KMS-11 (cell line): ENCODE results near the gene FLVCR2.

ENCODE experiments used
- H2AFZ ChIP-seq: fragments of 200-600 bp; sonication (generic); 2 replicates; pipeline ENCODE4 v1.6.1; 2016; ENCODE audit warnings: antibody characterized with exemption, mixed run types, low read depth
- H3K27ac ChIP-seq: fragments of 200-600 bp; sonication (generic); 2 replicates; pipeline ENCODE4 v1.6.1; 2016; ENCODE audit warnings: mild to moderate bottlenecking, mixed run types
- H3K27me3 ChIP-seq: fragments of 200-600 bp; sonication (generic); 2 replicates; pipeline ENCODE4 v1.6.1; 2017; ENCODE audit warnings: mild to moderate bottlenecking, low read depth, mixed run types, moderate library complexity; ENCODE audit not compliant: insufficient read depth
- H3K36me3 ChIP-seq: fragments of 200-600 bp; sonication (generic); 2 replicates; pipeline ENCODE4 v1.6.1; 2017; ENCODE audit warnings: mild to moderate bottlenecking, mixed run types; ENCODE audit not compliant: insufficient read depth
- H3K4me1 ChIP-seq: fragments of 200-600 bp; sonication (generic); 2 replicates; pipeline ENCODE4 v1.6.1; 2016; ENCODE audit warnings: mild to moderate bottlenecking, low read depth, mixed run types; ENCODE audit not compliant: poor library complexity, severe bottlenecking
- H3K4me2 ChIP-seq: fragments of 200-600 bp; sonication (generic); 2 replicates; pipeline ENCODE4 v1.7.0; 2016; ENCODE audit warnings: mild to moderate bottlenecking, mixed run types
- H3K4me3 ChIP-seq: fragments of 200-600 bp; sonication (generic); IDR thresholded peaks from 2 replicates; pipeline ENCODE4 v1.6.1; 2017; ENCODE audit warnings: low read depth, low read length, mixed read lengths; ENCODE audit not compliant: insufficient read depth
- H3K79me2 ChIP-seq: fragments of 200-600 bp; sonication (generic); 2 replicates; pipeline ENCODE4 v1.6.1; 2016; ENCODE audit warnings: low read depth, mixed run types; ENCODE audit not compliant: insufficient read depth
- H3K9ac ChIP-seq: fragments of 200-600 bp; sonication (generic); 2 replicates; pipeline ENCODE4 v1.6.1; 2016; ENCODE audit warnings: mild to moderate bottlenecking, mixed run types
- H4K20me1 ChIP-seq: fragments of 200-600 bp; sonication (generic); 2 replicates; pipeline ENCODE4 v1.6.1; 2016; ENCODE audit warnings: mild to moderate bottlenecking, mixed run types; ENCODE audit not compliant: insufficient read depth
- TF ChIP-seq, protein P1 (sequence below): fragments of 200-600 bp; sonication (generic); conservative IDR thresholded peaks from 2 replicates; pipeline ENCODE4 v1.6.1; 2017; ENCODE audit warnings: low read depth, mild to moderate bottlenecking, antibody characterized with exemption, low read length, moderate library complexity, mixed read lengths

FLVCR2 gene

DNA sequence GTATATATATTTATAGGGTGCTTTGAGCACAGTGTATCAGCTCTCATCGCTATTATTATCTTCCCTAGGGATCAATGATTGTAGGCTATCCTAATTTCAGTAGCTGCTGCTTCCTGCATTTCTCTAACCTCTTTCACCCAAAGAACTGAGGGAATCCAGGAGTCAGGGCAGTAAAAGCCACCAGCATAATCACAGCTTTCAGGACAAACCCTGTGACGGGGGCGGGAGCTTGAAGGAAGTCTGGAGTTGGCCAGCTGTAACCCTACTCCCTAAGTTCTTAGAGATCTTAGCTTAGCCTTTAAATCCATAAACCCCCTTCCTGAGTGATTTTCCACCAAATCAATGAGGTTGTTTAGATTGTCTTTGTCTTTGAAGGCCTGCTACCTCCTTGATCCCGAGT is 33.7 kb downstream of the FLVCR2 start:
- Histone ChIP-seq H3K36me3 (no peaks in the 10 kb centered on the region), H3K9ac (no peak overlapping the region), H3K4me1 (no peaks in the 10 kb centered on the region), H3K4me3 (no peak overlapping the region), H3K79me2 (no peaks in the 10 kb centered on the region), H3K27ac (no peak overlapping the region), H4K20me1 (no peaks in the 10 kb centered on the region), H3K4me2 (no peak overlapping the region), H3K27me3 (no peaks in the 10 kb centered on the region), H2AFZ (no peak overlapping the region)
- TF ChIP-seq, protein P1, sequence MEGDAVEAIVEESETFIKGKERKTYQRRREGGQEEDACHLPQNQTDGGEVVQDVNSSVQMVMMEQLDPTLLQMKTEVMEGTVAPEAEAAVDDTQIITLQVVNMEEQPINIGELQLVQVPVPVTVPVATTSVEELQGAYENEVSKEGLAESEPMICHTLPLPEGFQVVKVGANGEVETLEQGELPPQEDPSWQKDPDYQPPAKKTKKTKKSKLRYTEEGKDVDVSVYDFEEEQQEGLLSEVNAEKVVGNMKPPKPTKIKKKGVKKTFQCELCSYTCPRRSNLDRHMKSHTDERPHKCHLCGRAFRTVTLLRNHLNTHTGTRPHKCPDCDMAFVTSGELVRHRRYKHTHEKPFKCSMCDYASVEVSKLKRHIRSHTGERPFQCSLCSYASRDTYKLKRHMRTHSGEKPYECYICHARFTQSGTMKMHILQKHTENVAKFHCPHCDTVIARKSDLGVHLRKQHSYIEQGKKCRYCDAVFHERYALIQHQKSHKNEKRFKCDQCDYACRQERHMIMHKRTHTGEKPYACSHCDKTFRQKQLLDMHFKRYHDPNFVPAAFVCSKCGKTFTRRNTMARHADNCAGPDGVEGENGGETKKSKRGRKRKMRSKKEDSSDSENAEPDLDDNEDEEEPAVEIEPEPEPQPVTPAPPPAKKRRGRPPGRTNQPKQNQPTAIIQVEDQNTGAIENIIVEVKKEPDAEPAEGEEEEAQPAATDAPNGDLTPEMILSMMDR, result no peak

DNA sequence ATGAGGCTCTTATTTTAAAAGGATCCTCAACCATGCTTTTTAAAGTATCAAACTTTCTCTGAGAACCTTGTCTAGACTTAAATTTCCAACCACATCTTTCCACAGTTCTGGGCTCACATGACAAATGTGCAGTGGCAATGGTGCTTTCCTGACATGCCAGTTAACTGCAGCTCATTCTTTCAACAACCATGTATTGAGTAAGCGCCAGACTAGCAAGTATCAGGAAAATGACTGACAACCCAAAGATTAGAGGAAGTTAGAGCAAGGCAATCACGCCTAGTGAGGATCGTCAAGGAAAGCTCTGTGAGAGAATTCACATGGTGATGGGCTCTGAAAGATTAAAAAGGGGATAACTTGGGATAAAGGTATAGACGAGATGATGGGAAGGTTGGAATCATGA is 35.8 kb downstream of the FLVCR2 start:
- Histone ChIP-seq H2AFZ (no peak overlapping the region), H3K4me3 (no peak overlapping the region), H3K79me2 (no peaks in the 10 kb centered on the region), H4K20me1 (no peaks in the 10 kb centered on the region), H3K4me1 (no peaks in the 10 kb centered on the region), H3K4me2 (no peak overlapping the region), H3K27ac (no peak overlapping the region), H3K9ac (no peak overlapping the region), H3K27me3 (no peaks in the 10 kb centered on the region), H3K36me3 (no peaks in the 10 kb centered on the region)
- TF ChIP-seq, protein P1, result no peak

DNA sequence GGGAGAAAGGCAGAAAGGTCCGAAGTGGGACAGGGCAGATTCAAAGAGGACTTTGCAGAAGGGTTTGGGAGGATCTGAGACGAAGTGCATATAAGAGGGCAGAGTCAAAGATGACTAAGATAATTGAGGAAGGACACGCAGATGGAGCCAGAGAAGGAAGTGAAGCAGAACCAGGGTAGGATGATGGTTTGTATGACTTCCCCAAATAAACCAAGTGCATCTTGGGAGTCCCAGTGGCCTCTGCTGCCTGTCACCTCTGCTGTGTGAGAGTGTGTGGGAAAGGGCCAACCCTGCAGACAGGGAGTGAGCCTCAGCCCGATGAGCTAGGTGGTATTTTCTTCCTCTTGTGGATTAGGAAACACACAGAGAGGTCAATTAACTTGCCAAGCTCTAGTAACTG is 36.8 kb downstream of the FLVCR2 start:
- Histone ChIP-seq H3K9ac (no peak overlapping the region), H3K79me2 (no peaks in the 10 kb centered on the region), H3K27ac (no peak overlapping the region), H4K20me1 (no peaks in the 10 kb centered on the region), H3K36me3 (no peaks in the 10 kb centered on the region), H3K4me2 (no peak overlapping the region), H3K4me3 (no peak overlapping the region), H2AFZ (no peak overlapping the region), H3K4me1 (no peaks in the 10 kb centered on the region), H3K27me3 (no peaks in the 10 kb centered on the region)
- TF ChIP-seq, protein P1, result no peak

DNA sequence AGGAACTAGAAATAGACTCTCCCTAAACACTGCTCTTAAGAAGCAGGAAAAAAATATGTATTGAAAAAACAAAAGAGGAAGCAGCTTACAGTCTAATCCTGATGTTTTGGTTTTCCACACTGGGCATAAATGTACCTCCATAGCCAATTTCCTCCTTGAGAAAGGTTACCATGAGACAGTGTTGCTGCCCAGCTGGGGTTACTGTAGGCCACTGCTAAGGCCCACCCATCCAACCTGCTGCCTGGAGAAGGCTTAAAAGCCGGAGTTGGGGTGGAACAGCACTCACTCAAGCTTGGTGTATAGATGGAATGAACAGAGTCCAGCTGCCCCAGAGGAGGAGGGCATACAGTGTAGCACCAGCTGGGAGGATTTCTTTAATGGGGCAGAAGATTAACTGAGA is 41.1 kb downstream of the FLVCR2 start:
- H3K27me3 ChIP-seq, result no peaks in the 10 kb centered on the region
- no peaks in the 10 kb centered on the region for H3K36me3 ChIP-seq
- TF ChIP-seq, protein P1, result no peak
- no peak overlapping the region for H3K9ac ChIP-seq
- H3K4me3 ChIP-seq, result no peak overlapping the region
- H4K20me1 ChIP-seq, result no peaks in the 10 kb centered on the region
- H3K27ac ChIP-seq, result no peak overlapping the region
- no peaks in the 10 kb centered on the region for H3K79me2 ChIP-seq
- H3K4me2 ChIP-seq, result no peak overlapping the region
- no peak overlapping the region for H2AFZ ChIP-seq
- H3K4me1 ChIP-seq, result no peaks in the 10 kb centered on the region

DNA sequence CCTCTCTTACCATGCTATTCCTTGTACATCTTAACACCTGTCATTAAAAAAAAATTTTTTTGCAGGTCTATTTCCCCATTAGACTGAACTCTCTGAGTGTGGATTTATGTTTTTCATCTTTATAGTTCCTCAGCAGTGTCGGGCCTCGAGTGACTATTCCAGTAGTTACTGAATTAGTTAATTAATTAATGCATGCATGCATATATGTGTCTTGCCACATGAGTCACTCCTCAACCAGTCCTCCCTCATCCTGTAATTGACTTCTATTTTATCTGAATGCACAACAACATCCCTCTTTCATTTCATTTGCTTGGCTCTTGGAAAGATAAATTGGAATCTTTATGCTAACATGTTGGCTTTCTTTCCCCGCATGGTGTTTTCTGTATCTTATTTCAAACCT is 46.6 kb downstream of the FLVCR2 start:
- Histone ChIP-seq H3K36me3 (no peaks in the 10 kb centered on the region), H3K4me2 (no peak overlapping the region), H3K27ac (no peak overlapping the region), H3K79me2 (no peaks in the 10 kb centered on the region), H3K4me1 (no peaks in the 10 kb centered on the region), H3K27me3 (no peaks in the 10 kb centered on the region), H2AFZ (no peak overlapping the region), H3K9ac (no peak overlapping the region), H3K4me3 (no peak overlapping the region), H4K20me1 (no peaks in the 10 kb centered on the region)
- TF ChIP-seq, protein P1, result no peak
